ENCODE data around the gene C1R. TPM values are rescaled to one million over a fixed set of nuclear protein-coding genes. Genes with fewer than 3 reads are reported as not detected.

Gene C1R
- total and polyA plus RNA-seq, 11 donors = 42.6 to 343 (median 98.5) TPM

GRCh38 chr12:7101047-7101693 lies 8.9 kb upstream of the C1R start:
- TF ChIP-seq POLR2A (IDR thresholded peaks at IDR 0.05) = no peak
- Histone ChIP-seq H3K4me1 (peaks cover 0 to 11% (median 0%) of the 10 kb centered on the region in 12 donors), H3K27me3 (no peaks in the 10 kb centered on the region), H3K4me3 (no peak overlapping the region), H3K27ac (peak overlapping the region in 1 of 12 donors; percentile 27), H3K36me3 (peaks cover 0 to 50% (median 7%) of the 10 kb centered on the region in 9 donors), H3K9me3 (peaks cover 0 to 8% (median 3%) of the 10 kb centered on the region in 12 donors)
- DNase-seq = no peak
- intact Hi-C loops (cut with DNase I) = loop anchor here in 1 of 10 donors (10.0 kb wide), 1 partner anchor 156 kb away; the partner anchor contains the start of genes C12orf57 and RNU7-1
- 87 to 96% (median 92%) methylated on average over 4 of the region's 4 CpGs for WGBS, 4 donors
- peak in 2 of 4 donors; percentile 16 to 46 for ATAC-seq

DNA sequence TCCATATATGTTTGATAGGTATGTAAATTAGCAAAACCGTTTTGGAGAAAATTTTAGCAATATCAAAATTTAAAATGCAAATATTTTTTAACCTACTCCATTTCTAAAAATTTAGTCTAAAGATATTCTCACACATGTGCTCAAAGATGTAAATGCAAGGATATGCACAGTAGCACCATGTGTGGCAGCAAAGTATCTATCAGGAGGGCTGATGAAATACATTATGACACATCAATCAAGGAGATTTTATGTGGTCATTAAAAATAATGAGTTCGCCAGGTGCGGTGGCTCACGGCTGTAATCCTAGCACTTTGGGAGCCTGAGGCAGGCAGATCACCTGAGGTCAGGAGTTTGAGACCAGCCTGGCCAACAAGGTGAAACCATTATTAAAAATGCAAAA lies 8.0 kb upstream of the C1R start:
- Histone ChIP-seq H3K27ac (no peak overlapping the region), H3K36me3 (peaks cover 0 to 50% (median 7%) of the 10 kb centered on the region in 9 donors), H3K4me3 (no peak overlapping the region), H3K27me3 (no peaks in the 10 kb centered on the region), H3K4me1 (peaks cover 0 to 11% (median 0%) of the 10 kb centered on the region in 12 donors), H3K9me3 (no peaks in the 10 kb centered on the region)
- TF ChIP-seq, protein P1, sequence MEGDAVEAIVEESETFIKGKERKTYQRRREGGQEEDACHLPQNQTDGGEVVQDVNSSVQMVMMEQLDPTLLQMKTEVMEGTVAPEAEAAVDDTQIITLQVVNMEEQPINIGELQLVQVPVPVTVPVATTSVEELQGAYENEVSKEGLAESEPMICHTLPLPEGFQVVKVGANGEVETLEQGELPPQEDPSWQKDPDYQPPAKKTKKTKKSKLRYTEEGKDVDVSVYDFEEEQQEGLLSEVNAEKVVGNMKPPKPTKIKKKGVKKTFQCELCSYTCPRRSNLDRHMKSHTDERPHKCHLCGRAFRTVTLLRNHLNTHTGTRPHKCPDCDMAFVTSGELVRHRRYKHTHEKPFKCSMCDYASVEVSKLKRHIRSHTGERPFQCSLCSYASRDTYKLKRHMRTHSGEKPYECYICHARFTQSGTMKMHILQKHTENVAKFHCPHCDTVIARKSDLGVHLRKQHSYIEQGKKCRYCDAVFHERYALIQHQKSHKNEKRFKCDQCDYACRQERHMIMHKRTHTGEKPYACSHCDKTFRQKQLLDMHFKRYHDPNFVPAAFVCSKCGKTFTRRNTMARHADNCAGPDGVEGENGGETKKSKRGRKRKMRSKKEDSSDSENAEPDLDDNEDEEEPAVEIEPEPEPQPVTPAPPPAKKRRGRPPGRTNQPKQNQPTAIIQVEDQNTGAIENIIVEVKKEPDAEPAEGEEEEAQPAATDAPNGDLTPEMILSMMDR (IDR thresholded peaks at IDR 0.05) = no peak
- no peak for TF ChIP-seq POLR2A (IDR thresholded peaks at IDR 0.05)
- DNase-seq (no peak), ATAC-seq (no peak)
- 90 to 91% (median 91%) methylated on average over 4 of the region's 4 CpGs for WGBS, 4 donors
- intact Hi-C loops (cut with DNase I) = loop anchor here in 1 of 10 donors (10.0 kb wide), 1 partner anchor 155 kb away; the partner anchor contains the start of genes C12orf57 and RNU7-1

DNA sequence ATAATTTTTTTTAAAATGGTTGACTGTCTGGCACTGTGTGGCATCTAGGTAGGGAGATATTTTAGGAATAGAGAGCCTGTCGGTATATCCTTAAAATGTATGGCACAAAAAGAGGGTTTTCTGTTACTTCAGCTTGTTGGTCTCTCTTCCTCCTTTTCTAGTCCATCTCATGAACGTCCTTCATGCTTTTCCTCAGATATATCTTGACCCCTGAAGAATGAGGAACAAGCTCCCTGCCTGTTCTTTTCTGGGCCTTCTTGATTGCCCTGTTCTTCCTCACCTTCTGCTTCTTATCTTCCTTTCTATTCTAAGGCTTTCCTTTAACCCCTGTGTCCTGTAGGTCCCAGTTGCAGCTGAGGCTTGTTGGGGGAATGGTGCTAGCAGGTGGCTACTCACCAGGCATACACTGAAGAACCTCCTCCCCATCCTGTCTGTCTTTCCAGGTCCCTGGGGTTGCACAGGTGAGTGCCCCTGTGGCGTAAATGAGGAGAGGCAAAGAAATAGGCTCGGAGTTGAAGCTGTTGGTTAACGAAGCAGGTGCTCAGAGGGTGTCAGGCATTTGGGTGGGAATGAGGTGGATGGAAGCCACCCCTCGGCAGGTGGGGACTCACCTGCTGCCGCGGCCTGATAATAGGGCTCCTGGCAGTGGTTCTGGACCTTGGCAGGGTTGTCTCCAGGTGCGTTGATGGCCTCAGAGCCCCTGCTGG lies 7.2 kb upstream of the C1R start:
- H3K27me3 ChIP-seq = no peaks in the 10 kb centered on the region
- H3K4me1 ChIP-seq = peaks cover 0 to 11% (median 0%) of the 10 kb centered on the region in 12 donors
- TF ChIP-seq POLR2A (IDR thresholded peaks at IDR 0.05) = no peak
- TF ChIP-seq, protein P1 (IDR thresholded peaks at IDR 0.05) = no peak
- DNase-seq = no peak
- intact Hi-C loops (cut with DNase I) = loop anchor here in 5 of 10 donors (5.0 to 10.0 kb wide), 3 partner anchors 37 to 155 kb away; partner anchors contain the start of genes C12orf57 (in 3 of the 5), RNU7-1 (in 3 of the 5) and C1S (in 1 of the 5)
- H3K27ac ChIP-seq = no peak overlapping the region
- no peaks in the 10 kb centered on the region for H3K9me3 ChIP-seq
- no peak overlapping the region for H3K4me3 ChIP-seq
- peaks cover 0 to 48% (median 7%) of the 10 kb centered on the region in 9 donors for H3K36me3 ChIP-seq
- no peak for ATAC-seq
- WGBS, 4 donors = 83 to 90% (median 88%) methylated on average over 9 of the region's 9 CpGs

GRCh38 chr12:7096979-7097378 lies 4.7 kb upstream of the C1R start:
- H3K4me3 ChIP-seq = no peak overlapping the region
- no peaks in the 10 kb centered on the region for H3K9me3 ChIP-seq
- 86 to 89% (median 88%) methylated on average over 14 to 19 of the region's 19 CpGs for WGBS, 4 donors
- H3K4me1 ChIP-seq = peaks cover 0 to 18% (median 4%) of the 10 kb centered on the region in 12 donors
- ATAC-seq (no peak), DNase-seq (no peak)
- no peak overlapping the region for H3K27ac ChIP-seq
- H3K27me3 ChIP-seq = no peaks in the 10 kb centered on the region
- intact Hi-C loops (cut with DNase I) = loop anchor here in 5 of 10 donors (5.0 to 10.0 kb wide), 3 partner anchors 35 to 152 kb away; partner anchors contain the start of genes C12orf57 (in 3 of the 5), RNU7-1 (in 3 of the 5) and C1S (in 1 of the 5)
- no peak for TF ChIP-seq POLR2A (IDR thresholded peaks at IDR 0.05)
- TF ChIP-seq, protein P1 (IDR thresholded peaks at IDR 0.05) = no peak
- H3K36me3 ChIP-seq = peaks cover 0 to 29% (median 6%) of the 10 kb centered on the region in 9 donors

Measured in heart left ventricle (tissue), 16 donors.